AG09319 (cell line): ENCODE measurements around the gene LMBR1L.

ENCODE experiments used
- DNase-seq: peaks from one replicate; pipeline ENCODE4 v3.0.0-alpha.2; 2010; ENCODE audit warnings: low read depth; ENCODE audit errors: extremely low read depth
- TF ChIP-seq, protein P1 (sequence below): IDR thresholded peaks from 2 replicates; pipeline ENCODE4 v1.5.1; 2011; ENCODE audit warnings: low read depth, mild to moderate bottlenecking, inconsistent platforms, low read length, moderate library complexity

Gene LMBR1L

GRCh38 chr12:49109641-49110463, 795 bp downstream of the LMBR1L start:
- TF ChIP-seq, protein P1, sequence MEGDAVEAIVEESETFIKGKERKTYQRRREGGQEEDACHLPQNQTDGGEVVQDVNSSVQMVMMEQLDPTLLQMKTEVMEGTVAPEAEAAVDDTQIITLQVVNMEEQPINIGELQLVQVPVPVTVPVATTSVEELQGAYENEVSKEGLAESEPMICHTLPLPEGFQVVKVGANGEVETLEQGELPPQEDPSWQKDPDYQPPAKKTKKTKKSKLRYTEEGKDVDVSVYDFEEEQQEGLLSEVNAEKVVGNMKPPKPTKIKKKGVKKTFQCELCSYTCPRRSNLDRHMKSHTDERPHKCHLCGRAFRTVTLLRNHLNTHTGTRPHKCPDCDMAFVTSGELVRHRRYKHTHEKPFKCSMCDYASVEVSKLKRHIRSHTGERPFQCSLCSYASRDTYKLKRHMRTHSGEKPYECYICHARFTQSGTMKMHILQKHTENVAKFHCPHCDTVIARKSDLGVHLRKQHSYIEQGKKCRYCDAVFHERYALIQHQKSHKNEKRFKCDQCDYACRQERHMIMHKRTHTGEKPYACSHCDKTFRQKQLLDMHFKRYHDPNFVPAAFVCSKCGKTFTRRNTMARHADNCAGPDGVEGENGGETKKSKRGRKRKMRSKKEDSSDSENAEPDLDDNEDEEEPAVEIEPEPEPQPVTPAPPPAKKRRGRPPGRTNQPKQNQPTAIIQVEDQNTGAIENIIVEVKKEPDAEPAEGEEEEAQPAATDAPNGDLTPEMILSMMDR, result no peak
- no peak for DNase-seq

DNA sequence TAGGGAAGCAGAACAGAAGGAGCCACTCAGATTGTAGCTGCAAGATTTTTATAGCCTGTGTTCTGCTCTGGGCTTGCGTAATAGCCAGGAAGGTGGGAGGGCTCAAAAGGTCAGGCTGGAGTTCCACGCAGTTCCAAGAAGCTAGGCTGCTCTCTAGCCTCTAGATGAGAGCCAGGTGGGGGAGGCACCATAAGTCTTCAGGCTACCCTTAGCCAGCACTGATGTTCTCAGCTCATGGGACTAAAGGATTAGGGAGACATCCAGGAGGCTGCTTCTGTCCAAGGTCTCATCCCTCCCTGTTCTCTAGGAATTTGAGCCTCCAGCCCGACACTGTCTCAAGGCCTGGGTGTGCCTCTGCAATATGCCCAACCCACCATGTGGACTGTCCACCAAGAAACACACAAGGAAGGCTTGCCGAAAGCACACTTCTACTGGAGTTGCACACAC, 1.7 kb downstream of the LMBR1L start:
- no peak for DNase-seq
- TF ChIP-seq, protein P1, result no peak

- TF ChIP-seq, protein P1, result no peak
- no peak for DNase-seq
These were observed 5.1 kb downstream of the LMBR1L start for GRCh38 chr12:49105504-49106084.

DNA sequence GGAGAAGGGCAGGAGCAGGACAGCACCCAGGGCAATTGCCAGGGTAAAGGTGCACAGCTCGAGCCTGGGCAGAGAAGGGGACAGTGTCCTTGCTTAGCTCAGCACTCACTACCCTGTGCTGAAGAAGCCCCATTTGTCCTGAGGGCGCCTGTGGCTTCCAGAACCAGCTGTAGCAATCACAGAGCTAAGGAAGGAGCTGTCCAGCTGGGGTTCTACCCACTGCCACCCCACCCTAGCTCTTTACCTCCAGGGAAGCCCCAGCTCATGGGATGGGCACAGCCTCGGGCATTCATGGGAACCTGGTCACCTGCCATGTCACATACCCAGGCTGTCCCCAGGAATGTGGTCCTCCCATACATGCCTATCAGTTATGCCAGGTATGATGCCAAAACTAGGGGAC, 5.8 kb downstream of the LMBR1L start:
- no peak for DNase-seq
- TF ChIP-seq, protein P1, result no peak

GRCh38 chr12:49100380-49100779, 10.3 kb downstream of the LMBR1L start:
- no peak for DNase-seq

GRCh38 chr12:49098703-49099102, 11.9 kb downstream of the LMBR1L start:
- DNase-seq, result no peak
- TF ChIP-seq, protein P1, result no peak

More at GRCh38 chr12:49100380-49100779, 10.3 kb downstream of the LMBR1L start:
- TF ChIP-seq, protein P1, result no peak

DNA sequence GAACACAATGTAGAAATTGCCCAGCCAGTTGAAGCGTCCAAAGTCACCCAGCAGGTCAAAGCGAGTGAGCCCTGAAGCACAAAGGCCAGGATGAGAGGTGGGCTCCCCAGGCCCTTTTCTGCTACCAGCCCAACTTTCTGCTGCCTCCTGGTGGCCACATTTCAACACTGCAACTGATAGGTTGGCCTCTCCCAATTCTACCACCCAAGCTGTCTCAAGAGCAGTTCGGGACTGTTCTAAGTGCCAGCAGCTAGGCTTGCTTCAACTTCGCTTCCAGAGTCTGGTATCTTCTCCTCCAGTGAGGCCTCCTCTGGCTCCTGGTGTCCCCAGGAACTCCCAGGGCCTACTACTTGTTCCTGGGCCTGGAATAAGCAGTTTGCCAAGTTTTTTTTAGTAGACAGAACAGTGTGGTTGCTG, 12.6 kb downstream of the LMBR1L start:
- no peak for DNase-seq
- TF ChIP-seq, protein P1, result peak; percentile 80
